Ishikawa (cell line): ENCODE measurements around the gene SLIT3.

Experiments
- CEBPB ChIP-seq: IDR thresholded peaks from 2 replicates; pipeline ENCODE4 v1.6.1; 2012
- EGR1 ChIP-seq: IDR thresholded peaks from 2 replicates; pipeline ENCODE4 v1.6.1; 2012
- NFIC ChIP-seq: IDR thresholded peaks from 2 replicates; pipeline ENCODE4 v1.6.1; 2012
- RAD21 ChIP-seq: IDR thresholded peaks from 2 replicates; pipeline ENCODE4 v1.6.1; 2012; ENCODE audit warnings: low read depth
- TAF1 ChIP-seq: IDR thresholded peaks from 2 replicates; pipeline ENCODE4 v1.6.1; 2012; ENCODE audit warnings: low read depth, mild to moderate bottlenecking
- YY1 ChIP-seq: IDR thresholded peaks from 2 replicates; pipeline ENCODE4 v1.6.1; 2012; ENCODE audit warnings: low read depth
- ZBTB7A ChIP-seq: IDR thresholded peaks from 2 replicates; pipeline ENCODE4 v1.6.1; 2012; ENCODE audit warnings: low read depth
- TF ChIP-seq, protein P1 (sequence below): IDR thresholded peaks from 2 replicates; pipeline ENCODE4 v1.6.1; 2012

DNA sequence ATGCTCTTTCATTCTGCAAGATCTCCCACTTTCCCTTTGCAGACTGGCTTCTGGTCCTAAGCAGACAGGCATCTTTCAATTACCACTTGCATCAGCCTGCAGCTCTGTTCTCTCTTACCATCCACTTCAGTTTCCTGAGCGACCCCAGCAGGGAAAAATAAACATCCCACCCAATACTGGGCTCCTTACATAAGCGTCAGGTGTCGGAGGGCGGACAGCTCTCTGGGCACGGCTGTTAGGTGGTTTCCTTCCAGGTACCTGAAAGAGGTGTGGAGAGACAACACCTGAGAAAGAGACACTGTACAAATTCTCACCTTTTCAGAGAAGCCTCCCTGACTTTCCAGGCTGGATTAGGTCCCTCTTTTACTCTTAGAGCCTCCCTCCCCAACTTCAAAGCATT lies 576.7 kb downstream of the SLIT3 start:
- TF ChIP-seq ZBTB7A, result no peak
- no peak for TF ChIP-seq NFIC
- TF ChIP-seq, protein P1, sequence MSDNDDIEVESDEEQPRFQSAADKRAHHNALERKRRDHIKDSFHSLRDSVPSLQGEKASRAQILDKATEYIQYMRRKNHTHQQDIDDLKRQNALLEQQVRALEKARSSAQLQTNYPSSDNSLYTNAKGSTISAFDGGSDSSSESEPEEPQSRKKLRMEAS, result no peak
- TF ChIP-seq TAF1, result no peak
- no peak for TF ChIP-seq CEBPB
- no peak for TF ChIP-seq YY1
- no peak for TF ChIP-seq EGR1
- no peak for TF ChIP-seq RAD21
